Measurements from ENCODE around the gene HELZ2. TPM values are rescaled to one million over a fixed set of nuclear protein-coding genes. Genes with fewer than 3 reads are reported as not detected.

Gene HELZ2
- total and polyA plus RNA-seq, 2 of the 4 experiments (the other 2 are of a cell fraction): 4.7 to 10.6 TPM

GRCh38 chr20:63612276-63612931, 38.4 kb upstream of the HELZ2 start:
- Histone ChIP-seq H3K18ac (ENCODE audit: low read depth, low read length) (no peak overlapping the region), H3K36me3 (ENCODE audit: control insufficient read depth, insufficient read depth, low read length) (peaks cover 24% of the 10 kb centered on the region), H4K8ac (ENCODE audit: low read depth in 2 of 2, low read length in 2 of 2) (no peak overlapping the region), H2BK120ac (ENCODE audit: low read depth, low read length) (no peak overlapping the region), H3K14ac (replicated peaks; ENCODE audit: low read depth, low read length) (no peak overlapping the region), H3K27ac (ENCODE audit: insufficient read depth, low read length) (no peak overlapping the region), H4K5ac (ENCODE audit: low read depth, low read length) (no peak overlapping the region), H3K4me1 (ENCODE audit: control insufficient read depth, insufficient read depth, low read length) (no peaks in the 10 kb centered on the region), H3K4ac (ENCODE audit: low read depth, low read length) (no peak overlapping the region), H2BK5ac (ENCODE audit: low read depth, low read length, poor library complexity, severe bottlenecking) (no peak overlapping the region), H3K56ac (ENCODE audit: extremely low read depth, insufficient read depth, low read length) (no peak overlapping the region), H3K9me1 (ENCODE audit: insufficient read depth, low read length) (no peaks in the 10 kb centered on the region), H2AK9ac (replicated peaks; ENCODE audit: low read depth, low read length, poor library complexity) (no peak overlapping the region), H4K20me1 (ENCODE audit: insufficient read depth, low read length) (peaks cover 5% of the 10 kb centered on the region), H3K9me3 (ENCODE audit: control insufficient read depth, insufficient read depth, low read length) (no peaks in the 10 kb centered on the region), H3K4me3 (ENCODE audit: insufficient read depth, low read depth, low read length) (no peak overlapping the region), H4K91ac (ENCODE audit: insufficient read depth, low read depth, low read length) (no peak overlapping the region), H3K79me1 (ENCODE audit: low read depth in 1 of 2, low read length in 2 of 2) (peaks cover 16 to 54% of the 10 kb centered on the region in 2 experiments), H2AFZ (replicated peaks; ENCODE audit: low read length, poor library complexity) (no peak overlapping the region), H2BK15ac (ENCODE audit: low read depth, low read length) (no peak overlapping the region), H3K4me2 (ENCODE audit: low read depth, low read length) (no peak overlapping the region), H2BK20ac (ENCODE audit: low read depth, low read length) (no peak overlapping the region), H3K27me3 (ENCODE audit: control insufficient read depth, insufficient read depth, low read length) (no peaks in the 10 kb centered on the region), H3K9ac (ENCODE audit: low read depth, low read length) (no peak overlapping the region), H2AK5ac (ENCODE audit: low read depth, low read length) (no peak overlapping the region), H3K23ac (ENCODE audit: low read depth, low read length) (no peak overlapping the region)
- CTCF ChIA-PET: interaction anchor here (0.5 kb wide), 1 partner anchor 31 kb away, joined by 4 read pairs; no protein-coding TSS in a partner anchor
- WGBS, 2 experiments (ENCODE audit: extremely low coverage in 2 of 2, insufficient read length in 1 of 2): 83% methylated on average over 12 of the region's 20 CpGs; no CpG with 5 or more reads in 1 of the 2 experiments
- intact Hi-C loops (cut with micrococcal nuclease) (no loop called here), in situ Hi-C loops (cut with MboI; ENCODE audit: low sequenced_read_pairs) (no loop called here), dilution Hi-C loops (cut with HindIII; ENCODE audit: low sequenced_read_pairs, unreplicated experiment) (no loop called here)
- TF ChIP-seq CHD1 (IDR thresholded peaks at IDR 0.05; ENCODE audit: low read depth, low read length): no peak
- TF ChIP-seq CEBPB (IDR thresholded peaks at IDR 0.05; ENCODE audit: low read depth, low read length): no peak
- TF ChIP-seq SMC3 (IDR thresholded peaks at IDR 0.05; ENCODE audit: low read depth, low read length): no peak
- TF ChIP-seq RCOR1 (IDR thresholded peaks at IDR 0.05; ENCODE audit: insufficient replicate concordance, low read length): no peak
- no peak for TF ChIP-seq CTCF (conservative IDR thresholded peaks at IDR 0.05; ENCODE audit: low read depth, low read length)
- TF ChIP-seq POLR2A (IDR thresholded peaks at IDR 0.05; ENCODE audit: low read depth, low read length): no peak
- no peak for TF ChIP-seq ELK1 (IDR thresholded peaks at IDR 0.05; ENCODE audit: borderline replicate concordance, low read depth, low read length)
- no peak for TF ChIP-seq MAFK (IDR thresholded peaks at IDR 0.05; ENCODE audit: low read depth, low read length)
- no peak for TF ChIP-seq MAZ (IDR thresholded peaks at IDR 0.05; ENCODE audit: borderline replicate concordance, low read depth, low read length)
- no peak for TF ChIP-seq BHLHE40 (IDR thresholded peaks at IDR 0.05; ENCODE audit: low read depth, low read length)
- TF ChIP-seq FOS (IDR thresholded peaks at IDR 0.05; ENCODE audit: low read depth, low read length): no peak
- TF ChIP-seq RFX5 (IDR thresholded peaks at IDR 0.05; ENCODE audit: low read depth, low read length): no peak
- no peak for TF ChIP-seq RAD21 (IDR thresholded peaks at IDR 0.05; ENCODE audit: low read length)
- POLR2A ChIA-PET (ENCODE audit: unreplicated experiment): no interaction called here
- ATAC-seq (ENCODE audit: low read depth) (no peak), DNase-seq (no peak)
- no TSS peak for BruUV-seq (replicated peaks)
